ENCODE measurements around the gene TSPAN1.

The TSPAN1 gene

DNA sequence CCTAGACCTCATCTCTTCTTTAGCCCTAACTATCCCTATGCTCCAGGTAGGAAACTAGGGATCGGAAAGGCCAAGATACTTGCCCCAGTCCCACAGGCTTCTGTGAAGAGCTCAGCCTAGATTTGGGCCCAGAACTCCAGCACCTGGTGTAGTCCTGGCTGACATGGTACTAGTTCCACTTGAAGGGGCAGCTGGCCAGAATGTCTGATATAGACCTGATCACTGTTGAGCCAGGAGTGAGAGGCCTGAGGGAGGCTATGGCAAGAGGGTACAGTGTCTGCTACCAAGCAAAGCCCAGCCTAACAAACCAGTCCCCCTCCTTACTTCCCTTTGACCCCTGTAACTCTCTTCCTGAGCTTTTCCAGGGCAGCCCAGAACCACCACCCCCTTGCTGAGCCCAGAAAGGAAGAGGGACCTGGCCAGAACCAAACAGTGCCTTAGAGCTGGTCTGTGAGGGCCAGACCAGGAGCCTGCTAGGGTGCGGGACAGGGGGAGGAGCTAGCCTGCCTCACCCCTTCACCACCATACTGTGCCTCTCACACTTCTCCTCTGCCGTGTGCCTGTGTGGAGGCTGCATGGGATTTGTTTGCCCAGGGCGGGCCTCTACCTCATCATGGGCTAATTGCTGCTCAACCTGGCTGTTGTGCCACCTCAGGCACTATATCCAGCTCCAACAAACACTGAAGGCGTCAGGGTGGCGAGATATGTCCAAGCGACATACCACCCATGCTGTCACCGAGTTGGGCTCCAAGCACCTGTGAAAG, 12.4 kb downstream of the TSPAN1 start:
- no peak overlapping the region for H3K4me3 ChIP-seq (ENCODE audit: low read depth, low read length)

DNA sequence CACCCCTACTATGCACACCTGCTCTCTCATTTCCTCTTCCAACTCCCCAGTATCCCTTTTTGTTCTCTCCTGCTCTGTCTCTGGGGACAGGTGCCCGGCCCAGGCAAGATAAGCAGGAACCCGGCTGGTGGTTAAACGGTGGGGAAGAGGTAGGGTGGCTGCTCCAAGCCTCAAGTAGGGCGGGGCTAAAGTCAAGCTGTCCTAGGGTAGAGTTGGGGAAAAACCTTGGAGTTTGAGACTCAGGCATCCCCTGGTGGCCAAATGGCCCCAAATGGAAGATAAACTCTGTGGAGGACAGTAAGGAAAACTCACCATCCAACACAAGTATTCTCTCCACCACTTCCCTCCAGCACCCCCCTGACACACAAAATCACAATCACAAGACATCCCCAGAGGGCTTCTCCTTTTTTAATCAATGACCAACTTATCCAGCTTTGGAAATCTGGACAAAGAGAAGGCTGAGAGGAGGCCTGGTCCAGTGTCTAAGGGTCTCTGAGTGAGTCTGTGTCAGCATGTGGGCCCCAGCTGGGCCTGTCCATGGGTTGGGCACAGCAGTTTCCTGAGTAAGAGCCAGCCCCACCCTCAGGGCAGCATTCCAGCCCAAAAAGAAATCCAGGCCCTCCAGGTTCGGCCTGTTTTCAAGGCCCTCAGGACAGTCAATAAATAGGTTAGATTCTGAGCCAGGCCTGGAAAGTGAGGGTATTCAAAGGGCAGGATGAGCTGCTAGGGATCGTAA, 13.6 kb downstream of the TSPAN1 start:
- TF ChIP-seq, protein P1, sequence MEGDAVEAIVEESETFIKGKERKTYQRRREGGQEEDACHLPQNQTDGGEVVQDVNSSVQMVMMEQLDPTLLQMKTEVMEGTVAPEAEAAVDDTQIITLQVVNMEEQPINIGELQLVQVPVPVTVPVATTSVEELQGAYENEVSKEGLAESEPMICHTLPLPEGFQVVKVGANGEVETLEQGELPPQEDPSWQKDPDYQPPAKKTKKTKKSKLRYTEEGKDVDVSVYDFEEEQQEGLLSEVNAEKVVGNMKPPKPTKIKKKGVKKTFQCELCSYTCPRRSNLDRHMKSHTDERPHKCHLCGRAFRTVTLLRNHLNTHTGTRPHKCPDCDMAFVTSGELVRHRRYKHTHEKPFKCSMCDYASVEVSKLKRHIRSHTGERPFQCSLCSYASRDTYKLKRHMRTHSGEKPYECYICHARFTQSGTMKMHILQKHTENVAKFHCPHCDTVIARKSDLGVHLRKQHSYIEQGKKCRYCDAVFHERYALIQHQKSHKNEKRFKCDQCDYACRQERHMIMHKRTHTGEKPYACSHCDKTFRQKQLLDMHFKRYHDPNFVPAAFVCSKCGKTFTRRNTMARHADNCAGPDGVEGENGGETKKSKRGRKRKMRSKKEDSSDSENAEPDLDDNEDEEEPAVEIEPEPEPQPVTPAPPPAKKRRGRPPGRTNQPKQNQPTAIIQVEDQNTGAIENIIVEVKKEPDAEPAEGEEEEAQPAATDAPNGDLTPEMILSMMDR (IDR thresholded peaks at IDR 0.05; ENCODE audit: borderline replicate concordance, insufficient read depth, low read depth, low read length), result no peak
- H3K4me3 ChIP-seq (ENCODE audit: low read depth, low read length), result no peak overlapping the region

More for the DNA sequence above, 12.4 kb downstream of the TSPAN1 start:
- TF ChIP-seq, protein P1 (IDR thresholded peaks at IDR 0.05; ENCODE audit: borderline replicate concordance, insufficient read depth, low read depth, low read length), result no peak

DNA sequence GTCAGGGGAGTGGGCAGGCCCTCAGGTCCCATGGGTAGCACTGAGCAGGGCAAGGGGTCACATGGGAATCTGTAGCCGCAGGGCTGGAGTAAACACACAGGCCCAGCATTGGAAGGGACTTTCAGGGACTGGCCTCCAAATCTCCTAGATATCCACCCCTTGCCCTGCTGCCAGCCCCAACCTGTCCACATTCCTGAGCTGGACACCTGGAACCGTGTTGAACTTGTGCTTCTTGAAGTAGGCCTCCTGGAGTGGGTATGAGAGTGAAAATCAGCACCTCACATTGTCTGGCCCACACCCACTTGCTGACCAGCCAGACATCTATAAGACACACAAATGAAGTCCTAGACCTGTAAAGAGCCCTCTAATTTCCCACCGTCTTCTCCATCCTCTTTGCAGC, 15.7 kb downstream of the TSPAN1 start:
- TF ChIP-seq, protein P1 (IDR thresholded peaks at IDR 0.05; ENCODE audit: borderline replicate concordance, insufficient read depth, low read depth, low read length), result no peak
- no peak overlapping the region for H3K4me3 ChIP-seq (ENCODE audit: low read depth, low read length)

DNA sequence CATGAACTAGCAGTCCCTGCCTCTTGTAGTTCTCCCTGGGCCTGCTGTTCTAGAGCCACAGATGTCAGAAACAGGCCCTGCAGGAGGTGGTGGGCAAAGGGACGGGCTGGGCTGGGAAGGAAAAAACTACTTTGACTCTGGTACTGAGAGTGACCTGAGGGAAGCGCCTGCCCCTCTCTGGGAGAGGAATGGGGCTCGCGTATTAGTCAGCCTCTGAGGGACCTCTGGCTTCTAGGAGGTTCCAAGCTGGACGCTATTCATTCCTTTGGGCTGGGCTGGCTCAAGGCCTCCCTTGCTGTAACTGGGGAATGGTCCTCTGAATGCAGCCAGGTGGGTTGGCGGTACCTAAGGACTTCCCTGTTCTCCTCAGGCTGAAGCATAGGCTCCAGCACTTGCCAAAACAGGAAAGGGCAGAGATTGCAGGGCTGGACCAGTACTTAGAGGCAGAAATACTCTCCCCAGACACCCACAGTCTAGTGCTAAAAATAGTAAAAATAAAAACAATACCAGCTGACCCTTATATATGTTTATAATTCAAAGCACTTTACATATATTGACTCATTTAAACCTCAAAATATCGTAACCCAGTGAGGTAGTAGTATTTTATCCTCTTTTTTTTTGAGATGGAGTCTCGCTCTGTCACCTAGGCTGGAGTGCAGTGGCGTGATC, 16.3 kb downstream of the TSPAN1 start:
- H3K4me3 ChIP-seq (ENCODE audit: low read depth, low read length), result no peak overlapping the region
- TF ChIP-seq, protein P1 (IDR thresholded peaks at IDR 0.05; ENCODE audit: borderline replicate concordance, insufficient read depth, low read depth, low read length), result no peak

DNA sequence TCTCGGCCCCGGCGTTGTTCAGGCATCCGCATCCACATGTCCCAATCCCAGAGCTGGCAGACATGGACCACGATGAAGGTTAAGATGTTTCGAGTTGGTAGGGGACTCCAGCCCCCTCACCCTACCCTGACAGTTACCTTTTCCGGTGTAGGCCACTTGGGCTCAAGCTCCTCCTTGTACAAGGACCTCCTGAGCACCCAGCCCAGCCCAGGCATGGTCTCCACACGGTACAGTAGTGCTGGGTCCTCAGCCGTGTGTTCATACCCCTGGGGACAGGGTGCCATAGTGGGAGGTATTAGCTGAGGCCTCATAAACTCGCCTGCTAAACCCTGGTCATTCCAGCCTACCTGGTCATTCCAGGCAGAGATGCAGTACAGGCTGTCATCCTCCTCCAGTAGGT, 17.3 kb downstream of the TSPAN1 start:
- TF ChIP-seq, protein P1 (IDR thresholded peaks at IDR 0.05; ENCODE audit: borderline replicate concordance, insufficient read depth, low read depth, low read length), result no peak
- H3K4me3 ChIP-seq (ENCODE audit: low read depth, low read length), result no peak overlapping the region

DNA sequence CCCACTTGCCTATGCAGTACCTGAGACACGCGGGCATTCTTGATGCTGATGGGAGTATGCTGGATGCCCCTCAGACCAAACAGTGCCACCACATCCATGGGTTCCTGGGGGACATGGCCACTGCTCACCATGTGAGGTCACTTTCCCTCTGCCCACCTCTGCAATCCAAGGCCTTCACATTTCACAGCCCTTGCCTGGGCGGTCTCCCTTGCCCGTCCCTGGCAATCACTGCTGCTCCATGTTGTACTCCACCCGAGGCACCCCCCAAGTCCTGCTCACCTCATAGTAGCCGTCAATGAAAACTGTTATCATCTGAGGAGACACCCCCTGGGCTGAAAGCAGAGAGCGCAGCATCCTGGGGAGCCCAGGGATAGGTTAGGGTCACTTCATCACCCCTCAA, 18.4 kb downstream of the TSPAN1 start:
- TF ChIP-seq, protein P1 (IDR thresholded peaks at IDR 0.05; ENCODE audit: borderline replicate concordance, insufficient read depth, low read depth, low read length), result no peak

More for the DNA sequence above, 18.4 kb downstream of the TSPAN1 start:
- H3K4me3 ChIP-seq (ENCODE audit: low read depth, low read length), result no peak overlapping the region
